K562 (cell line): ENCODE data around the gene HAPLN2.

Experiments
- DIDO1 ChIP-seq: fragments of 450-650 bp; IDR thresholded peaks from 2 replicates; pipeline ENCODE4 v1.6.1; 2016; ENCODE audit warnings: low read depth, missing biosample characterization, missing genetic modification characterization
- HMG20B ChIP-seq: fragments of 250-450 bp; sonication (Bioruptor Pico); IDR thresholded peaks from 2 replicates; pipeline ENCODE4 v1.5.0; 2021; ENCODE audit warnings: mild to moderate bottlenecking
- JUNB ChIP-seq: fragments of 450-650 bp; formaldehyde crosslinking; conservative IDR thresholded peaks from 2 replicates; pipeline ENCODE4 v1.4.0; 2020; ENCODE audit warnings: mild to moderate bottlenecking
- STAG1 ChIP-seq: sonication (generic); formaldehyde crosslinking; IDR thresholded peaks from 2 replicates; pipeline ENCODE4 v1.5.0; 2020; ENCODE audit warnings: missing genetic modification reagents, borderline replicate concordance
- TAF15 ChIP-seq: fragments of 200-400 bp; formaldehyde crosslinking; IDR thresholded peaks from 2 replicates; pipeline ENCODE4 v1.6.1; 2017; ENCODE audit warnings: mild to moderate bottlenecking, low read depth, low read length, moderate library complexity
- ZBTB17 ChIP-seq: fragments of 450-650 bp; formaldehyde crosslinking; IDR thresholded peaks from 2 replicates; pipeline ENCODE4 v1.4.0; 2020; ENCODE audit warnings: mild to moderate bottlenecking

- TF ChIP-seq JUNB (CRISPR knock-in tag) (no peak), HMG20B (no peak), TAF15 (no peak), DIDO1 (tag) (no peak), STAG1 (CRISPR knock-in tag) (no peak), ZBTB17 (CRISPR knock-in tag) (no peak)
Observed at GRCh38 chr1:156670359-156670758, 51.1 kb downstream of the HAPLN2 start.
